NCI-H460 (cell line): ENCODE measurements around the gene SPTSSA. TPM values are rescaled to one million over a fixed set of nuclear protein-coding genes. Genes with fewer than 3 reads are reported as not detected.
"Not testable (repeated sequence)": the region's sequence is repeated elsewhere in the genome, so short reads cannot be mapped to it uniquely, and the experiment has no call there.

Experiments
- DNase-seq: peaks from one replicate; pipeline ENCODE4 v3.0.0-alpha.2; 2016; ENCODE audit warnings: low read depth; ENCODE audit errors: extremely low read depth
- total RNA-seq: library from RNA; depleted of rRNA; stranded (reverse); fragments of >200 nt; shearing (Covaris generic); gene quantifications from 2 replicates; pipeline ENCODE4 v1.2.3, GENCODE V29; 2014

The SPTSSA gene
- total RNA-seq, 1 experiment from 2014 or later = 30.6 TPM

DNA sequence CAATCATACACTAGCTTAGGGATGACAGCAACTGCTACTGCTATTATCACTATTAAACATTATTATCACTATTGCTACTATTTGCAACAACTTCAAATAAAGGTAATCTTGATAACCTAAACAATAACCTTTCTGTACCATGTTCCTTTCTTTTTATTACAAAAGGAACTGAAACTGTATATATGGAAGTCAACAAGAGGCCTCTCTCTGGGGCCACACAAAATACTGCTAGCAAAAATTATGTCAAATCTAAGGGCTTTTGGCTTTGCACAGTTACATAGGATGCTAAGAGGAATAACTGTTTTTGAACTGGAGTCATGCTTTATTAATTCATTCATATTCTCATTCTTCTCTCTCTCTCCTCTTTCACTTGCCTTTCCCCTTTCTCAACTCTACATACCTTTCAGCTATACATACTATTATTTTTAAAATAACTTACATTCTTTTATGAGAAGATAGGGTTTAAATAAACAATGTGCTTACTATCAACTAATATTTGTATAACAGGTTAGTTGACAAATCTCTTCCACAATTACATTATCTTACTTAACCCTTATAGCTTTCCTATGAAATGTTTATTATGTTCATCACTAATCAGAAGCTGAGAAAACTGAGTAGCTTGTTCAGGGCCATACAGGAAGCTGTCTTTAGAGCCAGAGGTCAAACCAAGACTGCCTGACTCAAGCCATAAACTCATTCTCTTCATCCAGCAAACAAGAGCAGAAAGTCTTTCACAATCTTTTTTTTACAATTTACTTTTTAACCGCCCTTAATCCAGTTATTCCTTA, 25.7 kb downstream of the SPTSSA start:
- no peak for DNase-seq

DNA sequence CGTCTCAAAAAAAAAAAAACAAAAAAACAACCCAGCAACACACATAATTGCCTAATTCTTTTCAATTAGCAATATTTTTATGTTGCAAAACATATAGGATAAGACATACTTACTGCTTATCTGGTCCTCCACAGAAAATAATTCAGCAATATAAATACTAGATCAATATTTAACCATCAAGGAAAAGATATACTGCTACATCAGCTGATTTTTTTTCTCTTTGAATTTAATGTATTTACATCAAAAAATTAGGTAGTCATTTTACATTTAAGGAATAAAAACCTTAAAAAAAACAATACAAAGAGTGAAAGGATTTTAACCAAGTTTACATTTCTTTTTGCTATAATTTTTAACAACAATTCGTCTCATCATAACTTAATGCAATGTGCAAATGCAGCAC, 28.1 kb downstream of the SPTSSA start:
- no peak for DNase-seq

DNA sequence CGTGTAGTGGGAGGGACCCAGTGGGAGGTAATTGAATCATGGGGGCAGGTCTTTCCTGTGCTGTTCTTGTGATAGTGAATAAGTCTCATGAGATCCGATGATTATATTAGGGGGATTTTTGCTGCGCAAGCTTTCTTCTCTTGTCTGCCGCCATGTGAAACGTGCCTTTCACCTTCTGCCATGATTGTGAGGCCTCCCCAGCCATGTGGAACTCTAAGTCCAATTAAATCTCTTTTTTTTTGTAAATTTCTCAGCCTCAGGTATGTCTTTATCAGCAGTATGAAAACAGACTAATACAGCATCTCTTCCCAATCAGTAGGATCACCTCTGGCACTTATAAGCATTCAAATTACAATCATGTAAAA, 34.0 kb downstream of the SPTSSA start:
- not testable (repeated sequence) for DNase-seq

DNA sequence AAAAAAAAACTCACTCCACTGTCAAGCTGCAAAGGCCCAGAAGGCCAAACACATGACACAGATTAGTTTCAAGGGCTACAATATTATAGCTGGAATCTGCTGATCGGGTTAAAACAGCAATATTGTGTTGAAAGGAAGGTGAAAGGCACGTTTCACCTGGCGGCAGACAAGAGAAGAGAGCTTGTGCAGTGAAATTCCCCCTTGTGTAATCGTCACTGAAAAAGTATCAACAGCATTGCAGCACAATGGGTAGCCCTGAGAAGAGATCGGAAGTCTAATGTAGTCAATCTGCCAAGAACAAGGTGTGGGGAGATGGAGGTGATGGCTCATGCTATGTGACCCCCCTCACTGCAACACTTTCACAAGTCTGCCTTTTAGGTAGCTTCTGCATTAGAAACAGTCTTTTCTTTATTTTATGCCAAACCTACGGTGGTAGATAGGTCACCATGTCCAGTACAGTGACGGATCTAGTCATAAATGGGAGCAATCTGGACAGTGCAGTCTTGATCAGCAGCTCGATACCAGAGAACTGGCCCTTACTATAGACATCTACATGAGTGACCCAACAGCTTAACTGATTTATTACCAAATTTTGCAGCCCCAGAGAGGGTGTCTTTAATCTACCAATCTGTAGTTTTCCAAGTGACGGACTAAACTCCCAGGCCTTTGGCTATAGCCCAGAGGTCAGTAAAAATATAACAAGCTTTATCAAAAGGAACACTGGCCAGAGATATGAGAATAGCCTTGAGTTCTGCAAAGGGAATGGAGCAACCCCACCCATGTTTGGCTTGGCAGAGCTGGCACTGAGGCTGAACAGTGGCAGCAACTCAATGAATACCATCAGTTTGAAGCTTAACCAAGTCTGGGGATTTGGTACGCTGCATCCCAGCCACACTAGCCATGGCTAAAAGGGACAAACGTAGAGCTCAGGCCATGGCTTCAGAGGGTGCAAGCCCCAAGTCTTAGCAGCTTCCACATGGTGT, 35.4 kb downstream of the SPTSSA start:
- no peak for DNase-seq

DNA sequence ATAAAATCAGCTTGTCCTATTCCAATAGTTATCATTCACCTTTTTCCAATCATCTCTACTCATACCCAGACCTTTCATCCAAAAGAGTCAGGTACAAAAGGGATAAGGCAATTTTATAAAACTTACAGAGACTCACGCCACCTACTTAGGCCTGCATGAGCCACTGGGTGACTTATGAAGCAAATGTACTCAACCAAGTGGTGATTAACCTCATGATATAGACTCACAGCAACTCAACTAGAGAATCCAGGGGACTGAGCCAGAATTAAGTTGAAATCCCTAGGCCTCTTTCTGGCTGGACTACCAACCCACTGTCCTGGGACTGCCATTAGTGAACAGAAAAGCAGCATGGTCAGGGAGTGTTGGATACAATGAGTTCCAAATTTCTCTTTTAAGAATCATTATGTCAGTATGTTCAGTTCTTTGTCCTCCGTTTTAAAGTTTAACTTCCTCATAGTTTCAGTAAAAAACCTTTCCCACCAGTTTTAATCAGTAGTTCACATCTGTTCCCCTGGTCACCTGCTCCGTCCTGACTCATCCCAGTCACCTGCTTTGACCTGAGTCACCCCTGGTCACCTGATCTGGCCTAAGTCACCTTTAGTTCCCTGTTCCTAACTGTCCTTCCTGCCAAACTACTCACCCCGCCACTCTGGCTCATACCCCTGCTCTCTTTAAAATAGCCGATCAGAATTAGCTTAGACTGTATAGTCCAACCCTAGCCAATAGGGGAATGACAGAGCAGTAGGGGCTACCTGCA, 36.8 kb downstream of the SPTSSA start:
- no peak for DNase-seq

DNA sequence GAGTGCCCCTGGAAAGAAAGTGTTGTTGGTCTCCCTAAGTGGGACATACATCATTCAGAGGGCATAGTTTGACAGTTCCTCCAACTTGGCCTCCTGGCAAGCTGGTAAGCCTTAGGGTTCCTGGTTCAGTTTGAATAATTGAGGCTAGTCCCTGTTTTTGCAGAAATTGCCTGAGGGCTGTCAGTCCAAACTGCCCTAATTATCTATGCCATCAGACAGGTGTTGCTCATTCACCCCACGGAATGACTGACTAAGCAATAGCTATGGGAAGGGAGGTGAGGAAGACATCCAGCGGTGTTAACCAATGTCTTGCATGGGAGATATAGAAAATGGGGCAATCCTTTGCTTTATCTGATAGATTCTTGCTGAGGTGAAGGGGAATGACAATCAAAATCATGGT, 37.6 kb downstream of the SPTSSA start:
- DNase-seq = no peak

DNA sequence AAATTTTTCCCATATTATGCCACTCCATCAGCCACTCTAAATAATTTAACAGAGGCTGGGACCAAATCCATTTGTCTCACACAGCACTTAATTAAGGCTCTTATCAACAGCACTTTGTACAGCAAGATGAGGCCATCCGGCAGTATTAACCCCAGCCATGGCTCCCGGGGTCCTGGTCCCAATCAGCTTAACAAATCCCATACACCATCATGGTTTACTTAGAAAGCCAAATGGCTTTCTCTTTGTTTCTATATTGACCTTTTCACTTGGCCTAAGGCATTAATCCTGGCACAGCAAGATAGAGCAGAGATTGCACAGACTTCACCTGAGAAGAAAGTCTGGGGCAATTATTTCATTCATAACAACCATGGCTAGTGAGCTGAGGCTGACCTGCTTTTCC, 38.6 kb downstream of the SPTSSA start:
- no peak for DNase-seq

DNA sequence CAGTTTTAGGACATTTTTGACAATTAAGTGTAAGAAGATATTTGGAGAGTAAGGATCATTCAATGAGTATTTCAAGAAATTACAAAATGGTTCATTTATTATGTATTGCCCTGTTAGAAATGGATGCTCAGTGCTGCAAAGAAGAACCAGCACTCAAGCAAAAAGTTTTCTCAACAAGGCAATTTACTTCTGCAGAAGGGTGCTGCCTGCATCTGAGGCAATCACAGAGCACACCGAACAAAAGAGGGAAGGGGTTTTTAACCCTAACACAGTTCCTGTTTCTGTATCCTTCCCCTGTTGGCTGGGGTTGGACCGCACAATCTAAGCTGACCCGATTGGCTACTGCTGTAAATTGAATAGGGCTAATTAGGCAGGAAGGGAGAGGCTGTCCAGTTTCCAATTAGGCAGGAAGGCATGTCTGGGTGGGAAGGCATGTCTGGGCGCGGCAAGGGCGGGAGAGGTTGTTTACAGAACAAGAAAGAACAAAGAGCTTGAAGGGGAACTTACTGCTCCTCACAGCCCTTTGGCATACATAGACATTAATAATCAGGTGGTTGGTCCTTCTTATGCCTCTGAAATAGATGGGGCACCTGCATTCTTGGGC, 41.4 kb downstream of the SPTSSA start:
- no peak for DNase-seq

DNA sequence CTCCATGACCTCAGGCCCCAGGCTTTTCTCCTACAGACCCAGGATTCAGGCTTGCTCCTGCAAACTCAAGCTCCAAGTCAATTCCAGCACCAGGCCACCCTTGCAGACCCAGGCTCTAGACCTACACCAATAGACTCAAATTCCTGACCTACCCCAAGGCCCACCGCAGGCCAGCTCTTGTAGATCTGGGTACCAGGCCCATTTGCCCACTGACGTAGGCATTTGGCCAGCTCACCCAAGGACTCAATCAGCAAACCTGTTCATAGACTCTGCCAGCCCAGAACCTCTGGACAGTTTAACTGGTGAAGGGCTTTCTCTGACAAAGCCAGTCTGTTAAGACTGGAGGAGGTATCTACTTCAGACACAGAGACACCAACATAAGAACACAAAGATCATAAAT, 52.3 kb downstream of the SPTSSA start:
- no peak for DNase-seq

DNA sequence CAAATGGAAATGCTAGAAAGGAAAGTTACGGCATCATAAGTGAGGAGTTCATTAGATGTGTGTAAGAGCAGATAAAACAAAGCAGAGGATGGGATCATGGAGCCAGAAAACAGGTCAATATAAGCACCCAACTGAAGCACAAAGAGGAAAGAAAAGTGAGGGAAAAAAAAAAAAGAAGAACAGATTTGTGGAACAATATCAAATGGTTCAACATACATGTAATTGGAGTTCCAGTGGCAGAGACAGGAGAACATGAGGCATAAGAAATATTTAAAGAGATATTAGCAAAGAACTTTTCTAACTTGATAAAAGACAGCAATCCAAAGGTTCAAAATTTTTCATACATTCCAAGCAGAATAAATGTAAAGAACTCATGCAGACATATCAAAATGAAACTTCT, 54.1 kb downstream of the SPTSSA start:
- DNase-seq = no peak

DNA sequence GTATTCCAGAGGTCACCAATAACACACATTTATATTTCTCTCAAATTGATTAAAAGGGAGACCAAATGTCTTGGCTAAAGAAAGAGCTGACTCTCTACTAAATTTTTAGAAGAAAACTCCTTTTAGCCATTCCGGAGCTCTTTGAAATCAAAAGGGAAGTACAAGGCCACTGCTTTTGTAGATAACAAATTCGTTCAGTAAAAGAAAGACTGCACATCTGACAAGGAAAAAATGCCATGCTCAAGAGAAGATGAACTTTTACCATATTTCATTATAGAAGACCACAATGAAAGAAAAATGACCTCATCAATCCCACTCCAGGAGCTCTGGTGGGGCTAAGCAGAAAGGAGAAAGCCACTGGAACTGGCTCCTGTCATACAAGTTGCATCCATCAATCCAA, 57.6 kb downstream of the SPTSSA start:
- DNase-seq = no peak

DNA sequence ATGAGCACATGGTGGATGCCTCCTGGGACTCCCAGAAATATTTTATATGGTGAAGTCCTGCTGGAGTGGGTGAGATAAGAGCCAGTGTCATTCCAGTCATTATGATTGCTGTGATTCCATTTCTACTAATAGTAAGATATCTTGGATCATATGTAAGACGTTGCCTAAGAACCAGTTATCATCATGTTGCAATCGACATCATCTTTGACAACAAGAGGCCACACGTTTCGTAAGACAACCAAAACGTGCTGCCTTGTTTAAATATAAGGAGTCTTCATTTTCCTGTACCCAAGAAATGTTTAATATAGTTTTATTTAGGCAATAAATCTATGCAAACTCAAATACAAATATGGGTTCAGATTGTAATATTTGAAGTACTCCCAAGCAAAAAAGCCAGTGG, 58.4 kb downstream of the SPTSSA start:
- no peak for DNase-seq

DNA sequence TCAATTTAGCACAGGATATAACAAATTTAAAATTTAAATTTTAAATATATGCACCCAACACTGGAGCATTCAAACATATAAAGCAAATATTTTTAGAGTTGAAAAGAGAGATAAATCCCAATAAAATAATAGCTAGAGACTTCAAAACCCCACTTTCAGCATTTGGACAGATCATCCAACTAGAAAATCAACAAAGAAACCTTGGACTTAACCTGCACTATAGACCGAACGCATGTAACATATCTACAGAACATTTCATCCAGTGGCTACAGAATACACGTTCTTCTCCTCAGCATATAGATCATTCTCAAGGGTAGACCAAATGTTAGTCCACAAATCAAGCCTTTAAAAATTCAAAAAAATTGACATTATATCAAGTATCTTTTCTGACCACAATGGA, 64.0 kb downstream of the SPTSSA start:
- DNase-seq = no peak

DNA sequence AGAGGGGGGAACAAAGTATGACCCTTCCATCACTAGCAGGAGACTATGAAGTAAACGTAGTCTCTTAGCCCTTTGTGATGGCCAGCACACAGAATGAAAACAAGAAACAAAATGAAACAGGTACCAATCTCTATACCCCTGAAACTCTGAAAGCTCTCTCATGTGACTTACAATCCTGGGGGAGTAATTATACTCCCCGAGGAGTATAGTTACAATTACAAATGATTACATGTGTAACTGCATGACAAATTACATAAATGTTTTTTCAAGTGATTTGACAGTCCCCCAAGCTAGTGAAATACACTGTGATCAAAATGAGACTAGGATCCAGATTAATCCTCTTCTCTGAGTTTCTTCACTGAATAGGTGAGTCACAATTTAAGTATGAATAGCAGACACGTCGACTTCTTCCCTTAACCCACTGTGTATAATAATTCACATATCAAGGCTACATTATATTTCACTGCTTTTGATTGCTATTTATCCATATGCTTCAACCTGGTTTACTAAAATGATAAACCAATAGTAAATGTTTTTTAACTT, 74.0 kb downstream of the SPTSSA start:
- DNase-seq = no peak

DNA sequence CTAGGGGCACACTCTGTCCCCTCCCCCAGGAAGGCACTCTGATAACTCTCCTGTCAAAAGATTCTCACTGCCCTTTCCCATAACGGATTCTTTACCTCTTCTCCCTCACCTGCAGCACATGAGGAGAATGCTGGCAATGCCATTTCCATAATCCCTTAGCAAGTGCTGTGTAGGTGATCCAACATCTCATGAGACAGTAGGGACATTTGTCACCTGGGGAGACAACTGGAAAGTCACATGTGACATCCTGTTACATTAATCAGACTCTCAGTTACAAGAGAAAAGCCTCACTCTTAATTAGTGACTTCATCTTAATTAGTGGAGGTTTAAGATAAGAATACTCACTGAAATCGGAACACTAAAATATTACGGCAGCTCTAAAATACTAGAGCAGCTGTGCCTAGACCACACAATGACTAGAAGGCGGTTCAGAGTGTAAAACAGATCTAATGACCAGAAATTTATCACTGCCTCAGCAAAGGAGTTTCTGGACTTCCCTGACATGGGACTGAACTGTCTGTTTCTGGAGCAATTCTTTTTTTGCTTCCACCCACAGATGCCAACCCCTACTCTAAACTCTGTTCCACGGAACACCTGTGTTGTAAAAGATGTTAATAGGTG, 75.1 kb downstream of the SPTSSA start:
- DNase-seq = no peak

DNA sequence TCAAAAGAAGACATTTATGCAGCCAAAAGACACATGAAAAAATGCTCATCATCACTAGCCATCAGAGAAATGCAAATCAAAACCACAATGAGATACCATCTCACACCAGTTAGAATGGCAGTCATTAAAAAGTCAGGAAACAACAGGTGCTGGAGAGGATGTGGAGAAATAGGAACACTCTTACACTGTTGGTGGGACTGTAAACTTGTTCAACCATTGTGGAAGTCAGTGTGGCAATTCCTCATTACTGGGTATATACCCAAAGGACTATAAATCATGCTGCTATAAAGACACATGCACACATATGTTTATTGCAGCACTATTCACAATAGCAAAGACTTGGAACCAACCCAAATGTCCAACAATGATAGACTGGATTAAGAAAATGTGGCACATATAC, 76.2 kb downstream of the SPTSSA start:
- DNase-seq = not testable (repeated sequence)

DNA sequence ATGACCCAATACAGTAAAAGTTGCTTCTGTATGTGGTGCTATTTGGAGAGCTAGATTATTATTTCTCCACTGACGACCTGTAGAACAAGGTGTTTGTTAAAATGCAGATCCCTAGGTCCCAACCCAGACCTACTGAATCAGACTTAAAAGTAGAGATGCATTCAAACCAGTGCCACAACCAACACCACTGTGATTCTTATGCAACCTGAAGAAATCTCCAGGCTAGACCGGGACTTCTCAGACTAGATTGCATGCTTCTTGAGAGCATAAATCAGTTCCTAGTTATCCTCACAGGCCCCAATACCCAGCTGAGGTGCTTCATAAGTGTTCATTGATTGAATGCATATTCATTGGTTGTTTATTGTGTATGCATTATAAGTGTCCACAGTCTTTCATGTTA, 78.2 kb downstream of the SPTSSA start:
- peak; percentile 47 for DNase-seq
